Mesenchymal stem cell (in vitro differentiated cells and primary cell): ENCODE measurements around the gene SPTLC2.

Source experiments
- DNase-seq: peaks from one replicate; pipeline ENCODE4 v3.0.0-alpha.2; 2013
- H2AFZ ChIP-seq: one replicate; pipeline ENCODE4 v1.6.1; 2013; ENCODE audit warnings: low read depth, mild to moderate bottlenecking, control low read depth, inconsistent platforms, low read length, moderate library complexity
- H2AK5ac ChIP-seq: 2 replicates; pipeline ENCODE4 v1.6.1; 2013; ENCODE audit warnings: low read length, moderate library complexity, mild to moderate bottlenecking, inconsistent platforms; ENCODE audit not compliant: severe bottlenecking
- H2BK120ac ChIP-seq: one replicate; pipeline ENCODE4 v1.6.1; 2013; ENCODE audit warnings: low read depth, mild to moderate bottlenecking, inconsistent platforms, low read length, moderate library complexity
- H2BK12ac ChIP-seq, 2 experiments: one replicate each; pipeline ENCODE4 v1.6.1; 2013; ENCODE audit warnings: inconsistent platforms in 2 of 2, low read length in 2 of 2, mild to moderate bottlenecking in 2 of 2, moderate library complexity in 2 of 2, control low read depth in 1 of 2
- H2BK15ac ChIP-seq: one replicate; pipeline ENCODE4 v1.6.1; 2013; ENCODE audit warnings: mild to moderate bottlenecking, low read depth, inconsistent platforms; ENCODE audit not compliant: poor library complexity, severe bottlenecking
- H2BK5ac ChIP-seq: 2 replicates; pipeline ENCODE4 v1.6.1; 2013; ENCODE audit warnings: low read depth, mild to moderate bottlenecking, low read length, control low read depth, inconsistent platforms; ENCODE audit not compliant: poor library complexity, severe bottlenecking
- H3K14ac ChIP-seq, 2 experiments: one replicate each; pipeline ENCODE4 v1.6.1; 2013; ENCODE audit warnings: inconsistent platforms in 2 of 2, low read length in 2 of 2, control low read depth in 1 of 2, mild to moderate bottlenecking in 1 of 2, moderate library complexity in 1 of 2
- H3K18ac ChIP-seq, 2 experiments: one replicate each; pipeline ENCODE4 v1.6.1; 2013; ENCODE audit warnings: inconsistent platforms in 2 of 2, low read length in 2 of 2, control low read depth in 1 of 2, low read depth in 1 of 2, mild to moderate bottlenecking in 1 of 2
- H3K23ac ChIP-seq, 2 experiments: one replicate each; pipeline ENCODE4 v1.6.1; 2013; ENCODE audit warnings: inconsistent platforms in 2 of 2, low read length in 2 of 2, mild to moderate bottlenecking in 2 of 2, moderate library complexity in 2 of 2, control low read depth in 1 of 2
- H3K27ac ChIP-seq: 2 replicates; pipeline ENCODE4 v1.5.1; 2013; ENCODE audit warnings: mild to moderate bottlenecking, moderate library complexity, low read length, control low read depth, inconsistent platforms; ENCODE audit not compliant: poor library complexity, severe bottlenecking
- H3K27me3 ChIP-seq, 2 experiments: 2 replicates each; pipeline versions ENCODE4 v1.6.1 to v1.7.0; 2013; ENCODE audit warnings: low read length in 2 of 2, mild to moderate bottlenecking in 2 of 2, moderate library complexity in 2 of 2, control low read depth in 1 of 2, inconsistent platforms in 1 of 2; ENCODE audit not compliant: control insufficient read depth in 1 of 2, insufficient read depth in 1 of 2
- H3K36me3 ChIP-seq, 2 experiments: 2 replicates each; pipeline versions ENCODE4 v1.6.1 to v1.7.0; 2013; ENCODE audit warnings: low read length in 2 of 2, control low read depth in 1 of 2, inconsistent platforms in 1 of 2, low read depth in 1 of 2, mild to moderate bottlenecking in 1 of 2; ENCODE audit not compliant: insufficient read depth in 2 of 2, control insufficient read depth in 1 of 2
- H3K4ac ChIP-seq, 2 experiments: one replicate each; pipeline ENCODE4 v1.6.1; 2013; ENCODE audit warnings: inconsistent platforms in 2 of 2, low read length in 2 of 2, mild to moderate bottlenecking in 2 of 2, moderate library complexity in 2 of 2, control low read depth in 1 of 2, low read depth in 1 of 2
- H3K4me1 ChIP-seq: 2 replicates; pipeline ENCODE4 v1.6.1; 2013; ENCODE audit warnings: low read depth, low read length, control low read depth; ENCODE audit not compliant: control insufficient read depth, insufficient read depth
- H3K4me2 ChIP-seq: 2 replicates; pipeline ENCODE4 v1.6.1; 2013; ENCODE audit warnings: low read length, mild to moderate bottlenecking, inconsistent platforms; ENCODE audit not compliant: poor library complexity, severe bottlenecking
- H3K4me3 ChIP-seq, 2 experiments: 2 replicates each; pipeline versions ENCODE4 v1.5.1 to v1.7.0; 2013; ENCODE audit warnings: low read length in 2 of 2, mild to moderate bottlenecking in 2 of 2, control low read depth in 1 of 2, low read depth in 1 of 2; ENCODE audit not compliant: insufficient read depth in 1 of 2
- H3K79me1 ChIP-seq: replicated peaks from 2 replicates; pipeline ENCODE4 v1.6.1; 2013; ENCODE audit warnings: mild to moderate bottlenecking, control low read depth, low read length, inconsistent platforms; ENCODE audit not compliant: poor library complexity, severe bottlenecking
- H3K9ac ChIP-seq: 2 replicates; pipeline ENCODE4 v1.7.0; 2013; ENCODE audit warnings: mild to moderate bottlenecking, low read length, moderate library complexity
- H3K9me3 ChIP-seq: 2 replicates; pipeline ENCODE4 v1.7.0; 2013; ENCODE audit warnings: mild to moderate bottlenecking, low read length; ENCODE audit not compliant: control insufficient read depth
- H4K8ac ChIP-seq: one replicate; pipeline ENCODE4 v1.6.1; 2013; ENCODE audit warnings: inconsistent platforms, mild to moderate bottlenecking, low read length, moderate library complexity
- H4K91ac ChIP-seq: one replicate; pipeline ENCODE4 v1.6.1; 2013; ENCODE audit warnings: mild to moderate bottlenecking, low read length, inconsistent platforms
- WGBS: methylation state at CpG from one replicate; pipeline ENCODE4 v1.1.7; 2013; ENCODE audit warnings: mixed read lengths; 5-methylcytosine and 5-hydroxymethylcytosine counted together

The SPTLC2 gene

DNA sequence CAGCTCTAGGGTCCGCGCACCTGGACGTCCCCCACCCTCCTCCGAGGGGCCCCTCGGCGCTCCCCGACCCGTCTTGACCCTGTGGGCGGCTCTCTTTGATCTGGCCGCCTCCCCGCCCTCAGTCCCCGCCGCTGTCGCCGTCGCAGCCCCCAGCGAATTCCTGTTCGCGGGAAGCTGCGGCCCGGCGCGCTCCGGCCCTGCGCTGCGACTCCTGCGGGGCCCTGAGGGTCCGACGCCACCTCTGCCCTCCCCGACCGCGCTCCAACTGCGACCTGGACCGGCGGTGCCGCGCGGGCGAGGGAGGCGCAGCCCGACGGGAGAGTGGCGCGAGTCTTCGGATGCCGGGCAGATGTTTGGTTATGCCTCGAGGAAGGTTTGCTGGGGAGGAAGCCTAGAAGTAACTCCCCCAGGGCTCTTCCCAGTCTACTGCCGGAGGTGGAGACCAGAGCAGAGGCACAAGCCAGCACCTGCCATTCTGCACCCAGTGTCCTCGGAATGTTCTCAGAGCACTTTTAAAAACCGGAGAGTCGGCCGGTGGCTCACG lies 117.4 kb downstream of the SPTLC2 start:
- Histone ChIP-seq H3K4me3 (peak overlapping the region; percentile 63 to 71), H3K14ac (no peak overlapping the region), H3K18ac (no peak overlapping the region), H3K23ac (peak overlapping the region in 1 of 2 experiments; percentile 90), H3K4ac (no peak overlapping the region), H3K27me3 (peaks cover 21 to 25% of the 10 kb centered on the region in 2 experiments), H2BK12ac (no peak overlapping the region), H3K4me1 (peaks cover 15% of the 10 kb centered on the region), H3K79me1 (no peaks in the 10 kb centered on the region), H3K9me3 (no peaks in the 10 kb centered on the region), H2AFZ (no peak overlapping the region), H2AK5ac (no peak overlapping the region), H3K9ac (no peak overlapping the region), H2BK15ac (no peak overlapping the region), H3K4me2 (peak overlapping the region; percentile 97), H4K91ac (no peak overlapping the region), H2BK120ac (no peak overlapping the region), H2BK5ac (no peak overlapping the region), H3K27ac (no peak overlapping the region), H3K36me3 (no peaks in the 10 kb centered on the region), H4K8ac (no peak overlapping the region)
- DNase-seq, result no peak
- WGBS, result 8% methylated on average over 53 of the region's 53 CpGs

DNA sequence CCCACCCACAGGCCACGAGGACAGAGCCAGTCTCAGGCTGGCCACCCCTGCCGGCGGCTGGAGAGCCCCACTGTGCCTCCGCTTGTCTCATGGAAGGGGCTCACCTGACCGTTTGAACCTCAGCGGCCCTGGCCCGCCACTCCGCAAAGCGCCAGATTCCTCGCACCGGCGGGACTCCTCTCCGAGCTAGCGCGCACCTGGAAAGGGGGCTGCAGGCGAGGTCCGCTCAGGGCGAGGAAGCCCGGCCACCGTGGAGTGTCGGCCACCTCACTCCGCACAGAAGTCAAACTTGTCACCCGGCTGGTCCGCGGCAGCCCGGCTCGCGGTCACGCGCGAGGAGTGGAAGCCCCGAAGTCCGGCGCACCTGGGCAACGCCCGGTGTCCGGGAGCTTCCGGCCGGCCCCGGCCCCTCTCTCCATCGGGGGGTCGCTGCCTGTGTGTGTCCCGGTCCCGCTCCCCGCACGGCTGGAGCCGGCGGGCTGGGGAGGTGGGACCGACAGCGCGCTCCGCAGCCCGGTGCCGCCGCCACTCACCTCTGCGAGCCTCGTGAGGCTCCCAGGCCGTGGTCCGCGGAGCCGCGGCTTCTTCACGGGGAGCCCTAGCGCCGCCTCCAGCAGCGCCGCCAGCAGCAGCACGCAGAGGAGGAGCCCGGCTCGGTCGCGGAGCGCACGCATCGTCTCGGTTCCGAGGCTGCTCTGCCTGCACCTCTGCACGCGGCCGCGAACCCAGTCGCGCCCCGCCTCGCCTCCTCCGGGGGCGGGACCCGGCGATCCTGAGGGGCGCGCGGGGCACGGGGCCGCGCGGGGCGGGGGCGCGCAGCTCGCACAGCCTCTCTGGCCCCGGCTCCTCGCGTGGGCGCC lies 118.1 kb downstream of the SPTLC2 start, which contains the start of gene ISM2:
TSS of gene ISM2 (minus strand) at position 697 of the 860 bp plus-strand sequence. CDS start at position 674, 23 bp downstream.
- H4K8ac ChIP-seq, result no peak within 1 kb of the TSS
- H2AFZ ChIP-seq, result no peak within 1 kb of the TSS
- no peaks in the 10 kb centered on the region for H3K36me3 ChIP-seq
- no peaks in the 10 kb centered on the region for H3K9me3 ChIP-seq
- DNase-seq, result peak; percentile 34
- WGBS, result 4% methylated on average over 92 of the region's 104 CpGs
- no peak within 1 kb of the TSS for H3K18ac ChIP-seq
- H3K4me1 ChIP-seq, result peaks cover 15% of the 10 kb centered on the region
- no peak within 1 kb of the TSS for H2BK15ac ChIP-seq
- H3K4me2 ChIP-seq, result peak within 1 kb of the TSS; percentile 97
- no peak within 1 kb of the TSS for H3K27ac ChIP-seq
- peak within 1 kb of the TSS; percentile 63 to 71 for H3K4me3 ChIP-seq
- H2BK5ac ChIP-seq, result no peak within 1 kb of the TSS
- no peaks in the 10 kb centered on the region for H3K79me1 ChIP-seq
- H3K14ac ChIP-seq, result no peak within 1 kb of the TSS
- H3K27me3 ChIP-seq, result peaks cover 21 to 25% of the 10 kb centered on the region in 2 experiments
- H2BK120ac ChIP-seq, result no peak within 1 kb of the TSS
- no peak within 1 kb of the TSS for H2AK5ac ChIP-seq
- H3K4ac ChIP-seq, result no peak within 1 kb of the TSS
- H2BK12ac ChIP-seq, result no peak within 1 kb of the TSS
- peak within 1 kb of the TSS in 1 of 2 experiments; percentile 96 for H3K23ac ChIP-seq
- H4K91ac ChIP-seq, result no peak within 1 kb of the TSS
- H3K9ac ChIP-seq, result no peak within 1 kb of the TSS

DNA sequence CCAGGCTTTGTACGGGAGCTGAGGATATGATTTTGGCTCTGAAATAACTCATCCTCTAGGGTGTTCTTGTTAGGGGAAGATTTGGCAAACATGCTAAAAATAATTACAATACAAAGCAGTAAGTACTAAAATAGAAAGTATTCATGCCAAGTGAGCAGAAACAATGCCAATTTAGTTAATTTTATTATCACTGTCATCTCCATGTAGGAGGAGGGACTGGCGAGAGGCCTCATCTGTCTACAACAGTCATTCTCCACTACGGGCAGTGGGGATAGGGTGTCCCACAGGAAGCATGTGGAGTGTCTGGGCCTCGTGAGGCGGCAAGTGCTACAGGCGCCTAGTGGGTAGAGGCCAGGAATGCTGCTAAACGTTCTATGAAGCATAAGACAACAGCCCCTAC lies 121.1 kb downstream of the SPTLC2 start:
- H3K23ac ChIP-seq, result no peak overlapping the region
- H3K36me3 ChIP-seq, result no peaks in the 10 kb centered on the region
- no peak overlapping the region for H3K18ac ChIP-seq
- H3K27ac ChIP-seq, result no peak overlapping the region
- H3K27me3 ChIP-seq, result peaks cover 20 to 32% of the 10 kb centered on the region in 2 experiments
- H4K8ac ChIP-seq, result no peak overlapping the region
- H2AK5ac ChIP-seq, result no peak overlapping the region
- no peak overlapping the region for H3K14ac ChIP-seq
- H3K4me3 ChIP-seq, result no peak overlapping the region
- no peak overlapping the region for H2BK5ac ChIP-seq
- no peak overlapping the region for H2AFZ ChIP-seq
- H3K4me1 ChIP-seq, result peaks cover 15% of the 10 kb centered on the region
- no peak overlapping the region for H2BK12ac ChIP-seq
- no peaks in the 10 kb centered on the region for H3K79me1 ChIP-seq
- no peak overlapping the region for H3K4ac ChIP-seq
- WGBS, result 96% methylated on average over 6 of the region's 7 CpGs
- H4K91ac ChIP-seq, result no peak overlapping the region
- H3K9me3 ChIP-seq, result no peaks in the 10 kb centered on the region
- DNase-seq, result no peak
- no peak overlapping the region for H2BK15ac ChIP-seq
- no peak overlapping the region for H3K4me2 ChIP-seq
- no peak overlapping the region for H2BK120ac ChIP-seq
- no peak overlapping the region for H3K9ac ChIP-seq

DNA sequence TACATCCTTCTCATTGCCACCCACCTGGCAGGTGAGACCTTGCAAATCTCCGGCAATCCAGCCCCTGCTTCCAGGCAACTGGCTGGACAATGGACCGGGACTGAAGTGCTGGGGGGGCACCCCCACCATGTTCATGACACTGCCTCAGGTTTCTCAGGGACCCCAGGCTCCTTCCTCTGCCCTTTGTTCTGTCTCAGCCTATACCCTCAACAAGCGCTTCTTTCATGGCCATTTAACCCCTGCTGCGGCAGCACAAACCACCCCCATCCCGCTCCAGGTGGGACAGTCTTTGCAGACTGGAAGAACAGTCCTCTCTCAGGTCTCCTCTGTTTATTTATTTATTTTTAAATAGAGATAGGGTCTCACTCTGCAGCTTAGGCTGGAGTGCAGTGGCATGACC lies 125.4 kb downstream of the SPTLC2 start:
- 98% methylated on average over 5 of the region's 5 CpGs for WGBS
- H4K91ac ChIP-seq, result no peak overlapping the region
- H3K4me3 ChIP-seq, result no peak overlapping the region
- no peak overlapping the region for H3K27ac ChIP-seq
- H2BK15ac ChIP-seq, result no peak overlapping the region
- H3K4me2 ChIP-seq, result no peak overlapping the region
- H3K14ac ChIP-seq, result no peak overlapping the region
- no peak for DNase-seq
- no peak overlapping the region for H3K18ac ChIP-seq
- H3K4ac ChIP-seq, result no peak overlapping the region
- no peaks in the 10 kb centered on the region for H3K79me1 ChIP-seq
- H3K36me3 ChIP-seq, result no peaks in the 10 kb centered on the region
- H2BK12ac ChIP-seq, result no peak overlapping the region
- peaks cover 7% of the 10 kb centered on the region for H3K4me1 ChIP-seq
- H2AK5ac ChIP-seq, result no peak overlapping the region
- H3K9ac ChIP-seq, result no peak overlapping the region
- no peak overlapping the region for H4K8ac ChIP-seq
- no peak overlapping the region for H2BK120ac ChIP-seq
- peaks cover 4 to 20% of the 10 kb centered on the region in 2 experiments for H3K27me3 ChIP-seq
- H2BK5ac ChIP-seq, result no peak overlapping the region
- no peak overlapping the region for H2AFZ ChIP-seq
- no peak overlapping the region for H3K23ac ChIP-seq
- no peaks in the 10 kb centered on the region for H3K9me3 ChIP-seq
